Fibroblast of skin of scalp (primary cell): ENCODE data around the gene IDUA.

Experiments used
- DNase-seq: peaks from one replicate; pipeline ENCODE4 v3.0.0-alpha.2; 2013

The IDUA gene

GRCh38 chr4:1017211-1017610 is 30.4 kb downstream of the IDUA start:
- no peak for DNase-seq

GRCh38 chr4:1017706-1018105 is 30.9 kb downstream of the IDUA start:
- DNase-seq = no peak

- DNase-seq = peak; percentile 35
Measured at GRCh38 chr4:1018147-1019020, 31.5 kb downstream of the IDUA start.

- DNase-seq = no peak
Measured at GRCh38 chr4:1019320-1019719, 32.5 kb downstream of the IDUA start.

- DNase-seq = peak; percentile 39
Measured at GRCh38 chr4:1019729-1020470, 33.1 kb downstream of the IDUA start.

- no peak for DNase-seq
Measured at GRCh38 chr4:1021386-1022050, 34.7 kb downstream of the IDUA start.

- DNase-seq = no peak
Measured at GRCh38 chr4:1022051-1022738, 35.4 kb downstream of the IDUA start.

GRCh38 chr4:1022739-1023066 is 35.9 kb downstream of the IDUA start:
- no peak for DNase-seq

- DNase-seq = no peak
Measured at GRCh38 chr4:1023075-1023640, 36.3 kb downstream of the IDUA start.

- DNase-seq = no peak
Measured at GRCh38 chr4:1023895-1024740, 37.3 kb downstream of the IDUA start.

GRCh38 chr4:1024882-1025545 is 38.2 kb downstream of the IDUA start:
- DNase-seq = no peak

GRCh38 chr4:1026115-1026514 is 39.3 kb downstream of the IDUA start:
- DNase-seq = no peak

- no peak for DNase-seq
Measured at GRCh38 chr4:1027219-1027914, 40.5 kb downstream of the IDUA start.

- DNase-seq = no peak
Measured at GRCh38 chr4:1027915-1028238, 41.0 kb downstream of the IDUA start.

- no peak for DNase-seq
Measured at GRCh38 chr4:1028574-1029220, 41.9 kb downstream of the IDUA start.

GRCh38 chr4:1029529-1029928 is 42.7 kb downstream of the IDUA start:
- DNase-seq = no peak

GRCh38 chr4:1030031-1030430 is 43.2 kb downstream of the IDUA start:
- no peak for DNase-seq

GRCh38 chr4:1030559-1030958 is 43.7 kb downstream of the IDUA start:
- DNase-seq = no peak

- no peak for DNase-seq
Measured at GRCh38 chr4:1031346-1031745, 44.5 kb downstream of the IDUA start.
